WTC11 (cell line): ENCODE results near the gene FOXP4. TPM values are rescaled to one million over a fixed set of nuclear protein-coding genes. Genes with fewer than 3 reads are reported as not detected.
A peak's percentile ranks its signal among the peaks of the same experiment; 100 is the strongest.

Experiments used
- ATAC-seq: fragments of 200-7000 bp; cut with Tn5 transposase; 2 replicates; pipeline ENCODE4 v1.10.0; 2021; ENCODE audit warnings: mild to moderate bottlenecking, moderate library complexity
- CTCF ChIA-PET: fragments of 300-600 bp; sonication (Branson Sonifier 250); formaldehyde crosslinking; loops from one replicate; lab custom pipeline; 2021; ENCODE audit warnings: antibody characterized with exemption; lab: Charles Lee
- POLR2A ChIA-PET: fragments of 350-600 bp; sonication (Branson Sonifier 250); formaldehyde crosslinking; loops from one replicate; lab custom pipeline; 2021; ENCODE audit warnings: antibody characterized with exemption; lab: Charles Lee
- DNase-seq: peaks from one replicate; pipeline ENCODE4 v3.0.0; 2021; ENCODE audit warnings: low spot score
- H3K27ac Mint-ChIP-seq: 2 replicates; pipeline ENCODE4 v1.8.0; 2021; ENCODE audit warnings: mixed read lengths
- H3K27me3 Mint-ChIP-seq: 2 replicates; pipeline ENCODE4 v1.8.0; 2021; ENCODE audit warnings: low read depth, mild to moderate bottlenecking, moderate library complexity, mixed read lengths
- H3K36me3 Mint-ChIP-seq: 2 replicates; pipeline ENCODE4 v1.8.0; 2021; ENCODE audit warnings: mixed read lengths
- H3K4me1 Mint-ChIP-seq: 2 replicates; pipeline ENCODE4 v1.8.0; 2022; ENCODE audit warnings: mixed read lengths
- H3K4me3 Mint-ChIP-seq: 2 replicates; pipeline ENCODE4 v1.8.0; 2021; ENCODE audit warnings: mild to moderate bottlenecking, moderate library complexity, mixed read lengths
- H3K9me3 Mint-ChIP-seq: 2 replicates; pipeline ENCODE4 v1.8.0; 2021; ENCODE audit warnings: mixed read lengths
- FOXK1 ChIP-seq: sonication (generic); formaldehyde crosslinking; IDR thresholded peaks from 2 replicates; pipeline ENCODE4 v1.8.0; 2022; ENCODE audit warnings: mild to moderate bottlenecking, moderate library complexity, missing genetic modification reagents
- MAX ChIP-seq: sonication (generic); formaldehyde crosslinking; IDR thresholded peaks from 2 replicates; pipeline ENCODE4 v1.8.0; 2022; ENCODE audit warnings: mild to moderate bottlenecking, missing genetic modification reagents
- PRDM15 ChIP-seq: sonication (generic); formaldehyde crosslinking; IDR thresholded peaks from 2 replicates; pipeline ENCODE4 v1.8.0; 2022; ENCODE audit warnings: missing genetic modification reagents
- RELA ChIP-seq: sonication (generic); formaldehyde crosslinking; IDR thresholded peaks from 2 replicates; pipeline ENCODE4 v1.8.1; 2022; ENCODE audit warnings: missing genetic modification reagents, mild to moderate bottlenecking, borderline replicate concordance
- TEAD1 ChIP-seq: sonication (generic); formaldehyde crosslinking; IDR thresholded peaks from 2 replicates; pipeline ENCODE4 v1.8.0; 2022; ENCODE audit warnings: mild to moderate bottlenecking, missing genetic modification reagents
- TEAD4 ChIP-seq: sonication (generic); formaldehyde crosslinking; IDR thresholded peaks from 2 replicates; pipeline ENCODE4 v1.8.0; 2022; ENCODE audit warnings: mild to moderate bottlenecking, missing genetic modification reagents
- ZNF219 ChIP-seq: sonication (generic); formaldehyde crosslinking; IDR thresholded peaks from 2 replicates; pipeline ENCODE4 v1.8.0; 2023; ENCODE audit warnings: missing genetic modification reagents, mild to moderate bottlenecking, borderline replicate concordance
- total RNA-seq: library from RNA; stranded (reverse); gene quantifications from 3 replicates; pipeline ENCODE4 v1.2.3, GENCODE V29; 2021

FOXP4 gene
- total RNA-seq, 1 experiment from 2014 or later = 36.6 TPM

GRCh38 chr6:41546866-41547798 lies 951 bp downstream of the FOXP4 start:
- CTCF ChIA-PET = interaction anchor here (0.6 to 1.3 kb wide), 10 partner anchors 38 to 240 kb away, joined by 3 to 4 read pairs (median 3); partner anchors contain the start of gene TOMM6
- Mint-ChIP-seq H3K9me3 (no peaks in the 10 kb centered on the region), H3K4me3 (peak overlapping the region; percentile 90), H3K4me1 (peaks cover 53% of the 10 kb centered on the region), H3K27ac (peak overlapping the region; percentile 57; the same call in 1 of the 2 replicates), H3K36me3 (no peaks in the 10 kb centered on the region), H3K27me3 (peaks cover 83% of the 10 kb centered on the region)
- DNase-seq (no peak), ATAC-seq (peak; percentile 4)
- POLR2A ChIA-PET = no interaction called here
- peak; percentile 82 for TF ChIP-seq PRDM15 (CRISPR knock-in tag)
- no peak for TF ChIP-seq RELA (CRISPR knock-in tag)

GRCh38 chr6:41547799-41548097 lies 1.6 kb downstream of the FOXP4 start:
- no peaks in the 10 kb centered on the region for H3K9me3 Mint-ChIP-seq
- CTCF ChIA-PET = interaction anchor here (0.6 to 1.3 kb wide), 7 partner anchors 37 to 240 kb away, joined by 3 to 9 read pairs (median 3); partner anchors contain the start of gene TOMM6
- peaks cover 88% of the 10 kb centered on the region for H3K27me3 Mint-ChIP-seq
- H3K36me3 Mint-ChIP-seq = no peaks in the 10 kb centered on the region
- no peak overlapping the region for H3K27ac Mint-ChIP-seq
- no peak for ATAC-seq
- no peak for DNase-seq
- POLR2A ChIA-PET = interaction anchor here (1.2 kb wide), 1 partner anchor 30 kb away, joined by 4 read pairs; no protein-coding TSS in a partner anchor
- TF ChIP-seq RELA (CRISPR knock-in tag) (no peak), MAX (CRISPR knock-in tag) (peak; percentile 41; the same call in 1 of the 2 replicates)
- H3K4me1 Mint-ChIP-seq = peaks cover 59% of the 10 kb centered on the region
- H3K4me3 Mint-ChIP-seq = peak overlapping the region; percentile 90

GRCh38 chr6:41548098-41548840 lies 2.1 kb downstream of the FOXP4 start:
- POLR2A ChIA-PET = interaction anchor here (1.0 to 1.2 kb wide), 2 partner anchors 30 to 86 kb away, joined by 4 to 6 read pairs; no protein-coding TSS in a partner anchor
- CTCF ChIA-PET = interaction anchor here (0.6 to 1.3 kb wide), 7 partner anchors 41 to 176 kb away, joined by 3 to 9 read pairs (median 4); no protein-coding TSS in a partner anchor
- no peak overlapping the region for H3K27ac Mint-ChIP-seq
- TF ChIP-seq FOXK1 = no peak
- no peak for TF ChIP-seq ZNF219 (CRISPR knock-in tag)
- peak overlapping the region; percentile 90 for H3K4me3 Mint-ChIP-seq
- no peak for DNase-seq
- H3K4me1 Mint-ChIP-seq = peaks cover 63% of the 10 kb centered on the region
- ATAC-seq = no peak
- H3K9me3 Mint-ChIP-seq = no peaks in the 10 kb centered on the region
- H3K27me3 Mint-ChIP-seq = peaks cover 90% of the 10 kb centered on the region
- H3K36me3 Mint-ChIP-seq = no peaks in the 10 kb centered on the region

DNA sequence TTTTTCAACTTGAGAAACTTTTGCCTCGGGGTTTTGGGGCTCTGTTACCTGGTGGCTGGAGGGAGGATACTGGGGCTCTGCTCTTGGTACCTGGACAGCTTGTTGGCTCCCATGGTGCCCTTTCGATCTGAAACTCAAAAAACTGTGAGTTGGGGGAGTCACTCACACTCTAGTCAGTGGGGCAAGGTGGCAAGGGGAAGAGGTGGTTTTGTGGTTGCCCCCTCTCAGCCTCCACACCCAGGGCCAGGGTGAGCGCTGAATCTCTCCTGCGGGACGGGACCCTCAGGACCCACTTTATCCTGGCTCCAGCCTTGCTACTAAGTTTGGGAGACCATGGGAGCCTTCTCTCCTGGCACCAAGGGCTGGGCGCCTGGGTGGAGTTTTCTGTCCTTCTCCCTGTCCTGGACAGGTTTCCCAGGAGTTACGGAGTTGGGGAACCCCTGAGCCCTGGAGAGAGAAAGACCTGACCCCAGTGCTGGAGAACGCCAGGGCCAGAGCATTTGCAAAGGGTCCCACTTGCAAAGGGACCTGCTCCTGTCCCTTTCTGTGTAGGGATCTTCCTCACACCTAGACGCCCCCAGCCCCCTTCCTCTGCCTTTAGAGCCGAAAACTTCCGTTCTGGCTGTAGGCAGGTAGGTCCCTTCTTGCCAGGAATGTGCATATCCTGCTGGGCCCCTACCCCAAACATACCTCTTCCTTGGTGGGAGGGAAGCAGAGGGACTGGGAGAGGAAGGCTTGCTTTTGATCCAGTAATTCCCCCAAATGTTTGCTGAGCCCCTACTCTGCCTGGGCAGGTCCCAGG lies 2.9 kb downstream of the FOXP4 start:
- no peaks in the 10 kb centered on the region for H3K9me3 Mint-ChIP-seq
- H3K36me3 Mint-ChIP-seq = no peaks in the 10 kb centered on the region
- peaks cover 90% of the 10 kb centered on the region for H3K27me3 Mint-ChIP-seq
- ChIA-PET CTCF (interaction anchor here (0.6 to 1.3 kb wide), 7 partner anchors 40 to 177 kb away, joined by 3 to 9 read pairs (median 4); no protein-coding TSS in a partner anchor), POLR2A (interaction anchor here (1.0 to 1.2 kb wide), 2 partner anchors 31 to 87 kb away, joined by 4 to 6 read pairs; no protein-coding TSS in a partner anchor)
- no peak overlapping the region for H3K27ac Mint-ChIP-seq
- peaks cover 68% of the 10 kb centered on the region for H3K4me1 Mint-ChIP-seq
- ATAC-seq = peak; percentile 3
- TF ChIP-seq TEAD1 = peak; percentile 64; the same call in 1 of the 2 replicates
- TF ChIP-seq TEAD4 (CRISPR knock-in tag) = no peak
- TF ChIP-seq, all 79 proteins: peak for 1
- peak overlapping the region; percentile 90 for H3K4me3 Mint-ChIP-seq
- DNase-seq = no peak
